ENCODE measurements around the gene POC5.

DNA sequence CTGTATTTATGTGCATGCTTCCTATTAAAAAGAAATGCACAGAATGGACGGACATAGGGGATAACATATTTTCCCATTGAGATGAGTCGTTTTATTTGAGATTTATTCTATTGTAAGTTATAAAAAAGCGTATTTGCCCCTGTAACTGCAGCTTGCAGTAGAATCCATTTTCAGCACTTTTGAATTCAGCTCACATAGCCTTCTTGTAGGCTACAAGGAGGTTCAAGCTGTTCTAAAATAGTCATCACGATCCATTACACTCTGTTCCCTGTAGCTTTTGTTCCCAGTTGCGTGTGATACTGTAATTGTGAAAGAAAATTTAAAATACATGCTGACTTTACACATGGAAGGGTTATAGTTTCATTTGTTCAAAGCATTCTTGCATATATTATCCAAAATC, 40.9 kb upstream of the POC5 start:
- TF ChIP-seq, protein P1, sequence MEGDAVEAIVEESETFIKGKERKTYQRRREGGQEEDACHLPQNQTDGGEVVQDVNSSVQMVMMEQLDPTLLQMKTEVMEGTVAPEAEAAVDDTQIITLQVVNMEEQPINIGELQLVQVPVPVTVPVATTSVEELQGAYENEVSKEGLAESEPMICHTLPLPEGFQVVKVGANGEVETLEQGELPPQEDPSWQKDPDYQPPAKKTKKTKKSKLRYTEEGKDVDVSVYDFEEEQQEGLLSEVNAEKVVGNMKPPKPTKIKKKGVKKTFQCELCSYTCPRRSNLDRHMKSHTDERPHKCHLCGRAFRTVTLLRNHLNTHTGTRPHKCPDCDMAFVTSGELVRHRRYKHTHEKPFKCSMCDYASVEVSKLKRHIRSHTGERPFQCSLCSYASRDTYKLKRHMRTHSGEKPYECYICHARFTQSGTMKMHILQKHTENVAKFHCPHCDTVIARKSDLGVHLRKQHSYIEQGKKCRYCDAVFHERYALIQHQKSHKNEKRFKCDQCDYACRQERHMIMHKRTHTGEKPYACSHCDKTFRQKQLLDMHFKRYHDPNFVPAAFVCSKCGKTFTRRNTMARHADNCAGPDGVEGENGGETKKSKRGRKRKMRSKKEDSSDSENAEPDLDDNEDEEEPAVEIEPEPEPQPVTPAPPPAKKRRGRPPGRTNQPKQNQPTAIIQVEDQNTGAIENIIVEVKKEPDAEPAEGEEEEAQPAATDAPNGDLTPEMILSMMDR (IDR thresholded peaks at IDR 0.05; ENCODE audit: low read depth, low read length): no peak
- no peak for TF ChIP-seq MYC (IDR thresholded peaks at IDR 0.05; ENCODE audit: low read depth, low read length)
- TF ChIP-seq POLR2A (IDR thresholded peaks at IDR 0.05; ENCODE audit: extremely low read depth, insufficient read length): no peak
- TF ChIP-seq, protein P2, sequence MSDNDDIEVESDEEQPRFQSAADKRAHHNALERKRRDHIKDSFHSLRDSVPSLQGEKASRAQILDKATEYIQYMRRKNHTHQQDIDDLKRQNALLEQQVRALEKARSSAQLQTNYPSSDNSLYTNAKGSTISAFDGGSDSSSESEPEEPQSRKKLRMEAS (IDR thresholded peaks at IDR 0.05; ENCODE audit: low read depth, low read length): no peak

Measured in NB4 (cell line).